GM18951 (cell line): ENCODE results near the gene UBAP2L.
A peak's percentile ranks its signal among the peaks of the same experiment; 100 is the strongest.
"Not testable (repeated sequence)": the region's sequence is repeated elsewhere in the genome, so short reads cannot be mapped to it uniquely, and the experiment has no call there.

Experiments
- POLR2A ChIP-seq: IDR thresholded peaks from 4 replicates; pipeline ENCODE4 v1.6.1; 2011; ENCODE audit warnings: mild to moderate bottlenecking; ENCODE audit not compliant: insufficient read length, insufficient read depth; ENCODE audit errors: extremely low read depth
- in situ Hi-C: fragments of 300-500 bp; cut with MboI; formaldehyde crosslinking; loops from one replicate; pipeline ENCODE4 v1.12.0; 2022; ENCODE audit warnings: low sequenced_read_pairs, mixed read lengths, inconsistent platforms; ENCODE audit not compliant: unreplicated experiment

UBAP2L gene

GRCh38 chr1:154272217-154272998 is 51.7 kb downstream of the UBAP2L start, which contains the start of gene HAX1:
Gene HAX1 (plus strand): TSS chr1:154272629. CDS start chr1:154272724, 95 bp downstream.
- in situ Hi-C loops = loop anchor here (10.0 kb wide), 1 partner anchor 88 kb away; no protein-coding TSS in a partner anchor
- TF ChIP-seq POLR2A = peak; percentile 90

GRCh38 chr1:154272999-154273563 is 52.3 kb downstream of the UBAP2L start:
- in situ Hi-C loops = loop anchor here (10.0 kb wide), 1 partner anchor 88 kb away; no protein-coding TSS in a partner anchor
- no peak for TF ChIP-seq POLR2A

- in situ Hi-C loops = loop anchor here (10.0 kb wide), 1 partner anchor 92 kb away; no protein-coding TSS in a partner anchor
- no peak for TF ChIP-seq POLR2A
These were observed 56.0 kb downstream of the UBAP2L start for GRCh38 chr1:154276797-154277196.

GRCh38 chr1:154287591-154287990 is 66.8 kb downstream of the UBAP2L start:
- in situ Hi-C loops = not testable (repeated sequence)

- in situ Hi-C loops = no loop called here
- no peak for TF ChIP-seq POLR2A
These were observed 67.9 kb downstream of the UBAP2L start for GRCh38 chr1:154288661-154289060.

GRCh38 chr1:154290921-154291320 is 70.2 kb downstream of the UBAP2L start:
- no peak for TF ChIP-seq POLR2A
- in situ Hi-C loops = no loop called here

GRCh38 chr1:154295408-154296235 is 74.9 kb downstream of the UBAP2L start:
- in situ Hi-C loops = no loop called here
- no peak for TF ChIP-seq POLR2A

GRCh38 chr1:154301582-154301981 is 80.8 kb downstream of the UBAP2L start:
- in situ Hi-C loops = no loop called here
- no peak for TF ChIP-seq POLR2A

- in situ Hi-C loops = no loop called here
- TF ChIP-seq POLR2A = no peak
These were observed 84.0 kb downstream of the UBAP2L start for GRCh38 chr1:154304664-154305337.

- in situ Hi-C loops = no loop called here
- no peak for TF ChIP-seq POLR2A
These were observed 85.4 kb downstream of the UBAP2L start for GRCh38 chr1:154306151-154306550.

GRCh38 chr1:154307670-154308270 is 87.0 kb downstream of the UBAP2L start:
- in situ Hi-C loops = not testable (repeated sequence)

GRCh38 chr1:154309136-154309535 is 88.4 kb downstream of the UBAP2L start:
- in situ Hi-C loops = not testable (repeated sequence)

GRCh38 chr1:154312229-154313065 is 91.7 kb downstream of the UBAP2L start:
- in situ Hi-C loops = not testable (repeated sequence)
